Neural cell (in vitro differentiated cells): Measurements from ENCODE around the gene PBRM1.

ENCODE experiments used
- EP300 ChIP-seq: fragments of 450-650 bp; conservative IDR thresholded peaks from 2 replicates; pipeline ENCODE4 v1.6.1; 2014; ENCODE audit warnings: antibody characterized with exemption, mild to moderate bottlenecking, moderate library complexity; ENCODE audit not compliant: poor library complexity, severe bottlenecking
- EZH2 ChIP-seq: fragments of 200-600, 300-800 bp; shearing (Covaris generic), sonication (generic); IDR thresholded peaks from 2 replicates; pipeline ENCODE4 v1.6.1; 2014; ENCODE audit warnings: antibody characterized with exemption, low read length, borderline replicate concordance, mild to moderate bottlenecking; ENCODE audit not compliant: insufficient read depth, poor library complexity, severe bottlenecking
- TF ChIP-seq, protein P1 (sequence below): fragments of 450-650 bp; IDR thresholded peaks from 2 replicates; pipeline ENCODE4 v1.5.1; 2014; ENCODE audit warnings: antibody characterized with exemption, mild to moderate bottlenecking, moderate library complexity; ENCODE audit not compliant: poor library complexity, severe bottlenecking

DNA sequence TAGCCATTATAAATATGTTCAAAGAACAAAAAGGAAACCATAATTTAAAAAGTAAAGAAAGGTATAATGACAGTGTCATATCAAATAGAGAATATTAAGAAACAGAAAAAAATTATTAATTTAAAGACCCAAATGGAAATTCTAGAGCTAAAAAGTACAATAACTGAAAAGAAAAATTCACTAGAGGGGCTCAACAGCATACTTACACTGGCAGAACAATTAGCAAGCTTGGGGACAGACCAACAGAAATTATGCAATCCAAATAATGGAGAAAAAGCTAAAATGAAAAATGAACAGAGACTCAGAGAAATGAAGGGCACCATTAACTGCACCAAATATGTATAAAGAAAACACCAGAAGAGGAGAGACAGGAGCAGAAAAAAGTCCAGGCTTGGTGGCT lies 33.9 kb upstream of the PBRM1 start:
- TF ChIP-seq EP300: no peak
- TF ChIP-seq, protein P1, sequence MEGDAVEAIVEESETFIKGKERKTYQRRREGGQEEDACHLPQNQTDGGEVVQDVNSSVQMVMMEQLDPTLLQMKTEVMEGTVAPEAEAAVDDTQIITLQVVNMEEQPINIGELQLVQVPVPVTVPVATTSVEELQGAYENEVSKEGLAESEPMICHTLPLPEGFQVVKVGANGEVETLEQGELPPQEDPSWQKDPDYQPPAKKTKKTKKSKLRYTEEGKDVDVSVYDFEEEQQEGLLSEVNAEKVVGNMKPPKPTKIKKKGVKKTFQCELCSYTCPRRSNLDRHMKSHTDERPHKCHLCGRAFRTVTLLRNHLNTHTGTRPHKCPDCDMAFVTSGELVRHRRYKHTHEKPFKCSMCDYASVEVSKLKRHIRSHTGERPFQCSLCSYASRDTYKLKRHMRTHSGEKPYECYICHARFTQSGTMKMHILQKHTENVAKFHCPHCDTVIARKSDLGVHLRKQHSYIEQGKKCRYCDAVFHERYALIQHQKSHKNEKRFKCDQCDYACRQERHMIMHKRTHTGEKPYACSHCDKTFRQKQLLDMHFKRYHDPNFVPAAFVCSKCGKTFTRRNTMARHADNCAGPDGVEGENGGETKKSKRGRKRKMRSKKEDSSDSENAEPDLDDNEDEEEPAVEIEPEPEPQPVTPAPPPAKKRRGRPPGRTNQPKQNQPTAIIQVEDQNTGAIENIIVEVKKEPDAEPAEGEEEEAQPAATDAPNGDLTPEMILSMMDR: no peak
- no peak for TF ChIP-seq EZH2
